Measurements from ENCODE around the gene PTMS. TPM values are rescaled to one million over a fixed set of nuclear protein-coding genes. Genes with fewer than 3 reads are reported as not detected.

The PTMS gene
- total and polyA plus RNA-seq, 9 of the 15 experiments (the other 6 are each of a cell fraction or from before 2014, with no cell fraction given): 5.1 to 287 (median 78.5) TPM

DNA sequence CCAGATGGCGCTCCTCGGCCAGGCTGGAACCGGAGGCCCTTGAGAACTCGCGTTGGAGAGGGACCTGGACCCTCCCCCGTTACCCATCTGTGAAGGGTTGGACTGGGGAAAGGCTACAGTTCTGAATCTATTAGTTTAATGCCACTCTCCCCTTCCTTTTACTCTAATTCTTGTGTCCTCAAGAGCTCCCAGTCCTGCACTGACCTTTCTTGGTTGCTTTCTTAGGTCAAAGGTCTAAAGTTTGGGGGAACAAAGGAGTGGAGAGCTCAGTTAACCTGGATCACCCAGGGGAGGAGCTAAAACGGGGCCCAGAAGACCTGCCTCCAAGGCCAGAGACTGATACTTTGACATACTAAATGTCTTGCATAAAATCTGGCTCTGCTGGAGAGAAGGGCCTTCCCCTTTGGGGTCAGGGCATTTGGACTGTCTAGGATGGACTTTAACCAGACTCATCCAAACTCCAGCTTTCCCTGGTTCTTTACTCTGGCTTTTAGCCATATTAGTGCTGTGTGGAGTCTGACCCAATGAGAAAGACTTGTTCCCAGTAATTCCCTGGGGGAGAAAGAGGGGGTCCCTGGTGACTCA is 12.3 kb upstream of the PTMS start (continued):
- TF ChIP-seq ARID4B (CRISPR knock-in tag; IDR thresholded peaks at IDR 0.05) (no peak), VEZF1 (CRISPR knock-in tag; IDR thresholded peaks at IDR 0.05) (no peak), ZNF707 (CRISPR knock-in tag; conservative IDR thresholded peaks at IDR 0.05) (no peak), OTX1 (CRISPR knock-in tag; IDR thresholded peaks at IDR 0.05) (no peak), POLR2H (tag; IDR thresholded peaks at IDR 0.05; ENCODE audit: low read depth) (no peak), ZNF347 (CRISPR knock-in tag; IDR thresholded peaks at IDR 0.05; ENCODE audit: low read depth) (no peak), XRCC4 (IDR thresholded peaks at IDR 0.05; ENCODE audit: extremely low read depth, insufficient read depth, insufficient read length) (no peak), SOX6 (IDR thresholded peaks at IDR 0.05) (no peak), PTRF (tag; IDR thresholded peaks at IDR 0.05) (no peak), ATF1 (CRISPR knock-in tag; IDR thresholded peaks at IDR 0.05) (no peak), ATF1 (tag; IDR thresholded peaks at IDR 0.05) (no peak), MTA1 (IDR thresholded peaks at IDR 0.05; ENCODE audit: borderline replicate concordance) (no peak), MXI1 (IDR thresholded peaks at IDR 0.05; ENCODE audit: low read depth, low read length) (no peak), ZNF830 (CRISPR knock-in tag; IDR thresholded peaks at IDR 0.05) (no peak), ZNF764 (CRISPR knock-in tag; IDR thresholded peaks at IDR 0.05; ENCODE audit: low read depth) (no peak), NFXL1 (CRISPR knock-in tag; IDR thresholded peaks at IDR 0.05) (no peak), ARID2 (IDR thresholded peaks at IDR 0.05) (peak; percentile 83; the same call in 1 of the 2 replicates)
- TF ChIP-seq, protein P1, sequence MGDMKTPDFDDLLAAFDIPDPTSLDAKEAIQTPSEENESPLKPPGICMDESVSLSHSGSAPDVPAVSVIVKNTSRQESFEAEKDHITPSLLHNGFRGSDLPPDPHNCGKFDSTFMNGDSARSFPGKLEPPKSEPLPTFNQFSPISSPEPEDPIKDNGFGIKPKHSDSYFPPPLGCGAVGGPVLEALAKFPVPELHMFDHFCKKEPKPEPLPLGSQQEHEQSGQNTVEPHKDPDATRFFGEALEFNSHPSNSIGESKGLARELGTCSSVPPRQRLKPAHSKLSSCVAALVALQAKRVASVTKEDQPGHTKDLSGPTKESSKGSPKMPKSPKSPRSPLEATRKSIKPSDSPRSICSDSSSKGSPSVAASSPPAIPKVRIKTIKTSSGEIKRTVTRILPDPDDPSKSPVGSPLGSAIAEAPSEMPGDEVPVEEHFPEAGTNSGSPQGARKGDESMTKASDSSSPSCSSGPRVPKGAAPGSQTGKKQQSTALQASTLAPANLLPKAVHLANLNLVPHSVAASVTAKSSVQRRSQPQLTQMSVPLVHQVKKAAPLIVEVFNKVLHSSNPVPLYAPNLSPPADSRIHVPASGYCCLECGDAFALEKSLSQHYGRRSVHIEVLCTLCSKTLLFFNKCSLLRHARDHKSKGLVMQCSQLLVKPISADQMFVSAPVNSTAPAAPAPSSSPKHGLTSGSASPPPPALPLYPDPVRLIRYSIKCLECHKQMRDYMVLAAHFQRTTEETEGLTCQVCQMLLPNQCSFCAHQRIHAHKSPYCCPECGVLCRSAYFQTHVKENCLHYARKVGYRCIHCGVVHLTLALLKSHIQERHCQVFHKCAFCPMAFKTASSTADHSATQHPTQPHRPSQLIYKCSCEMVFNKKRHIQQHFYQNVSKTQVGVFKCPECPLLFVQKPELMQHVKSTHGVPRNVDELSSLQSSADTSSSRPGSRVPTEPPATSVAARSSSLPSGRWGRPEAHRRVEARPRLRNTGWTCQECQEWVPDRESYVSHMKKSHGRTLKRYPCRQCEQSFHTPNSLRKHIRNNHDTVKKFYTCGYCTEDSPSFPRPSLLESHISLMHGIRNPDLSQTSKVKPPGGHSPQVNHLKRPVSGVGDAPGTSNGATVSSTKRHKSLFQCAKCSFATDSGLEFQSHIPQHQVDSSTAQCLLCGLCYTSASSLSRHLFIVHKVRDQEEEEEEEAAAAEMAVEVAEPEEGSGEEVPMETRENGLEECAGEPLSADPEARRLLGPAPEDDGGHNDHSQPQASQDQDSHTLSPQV (IDR thresholded peaks at IDR 0.05): 0 out of 2 replicates have a peak, but pooled peaks have one; percentile 32
- TF ChIP-seq, protein P2, sequence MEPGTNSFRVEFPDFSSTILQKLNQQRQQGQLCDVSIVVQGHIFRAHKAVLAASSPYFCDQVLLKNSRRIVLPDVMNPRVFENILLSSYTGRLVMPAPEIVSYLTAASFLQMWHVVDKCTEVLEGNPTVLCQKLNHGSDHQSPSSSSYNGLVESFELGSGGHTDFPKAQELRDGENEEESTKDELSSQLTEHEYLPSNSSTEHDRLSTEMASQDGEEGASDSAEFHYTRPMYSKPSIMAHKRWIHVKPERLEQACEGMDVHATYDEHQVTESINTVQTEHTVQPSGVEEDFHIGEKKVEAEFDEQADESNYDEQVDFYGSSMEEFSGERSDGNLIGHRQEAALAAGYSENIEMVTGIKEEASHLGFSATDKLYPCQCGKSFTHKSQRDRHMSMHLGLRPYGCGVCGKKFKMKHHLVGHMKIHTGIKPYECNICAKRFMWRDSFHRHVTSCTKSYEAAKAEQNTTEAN (CRISPR knock-in tag; IDR thresholded peaks at IDR 0.05): 0 out of 2 replicates have a peak, but pooled peaks have one; percentile 24

Measured in K562 (cell line).